Measurements from ENCODE around the gene RABL3. TPM values are rescaled to one million over a fixed set of nuclear protein-coding genes. Genes with fewer than 3 reads are reported as not detected.

The RABL3 gene
- total and polyA plus RNA-seq, 7 donors, result 9.4 to 15.5 (median 12.8) TPM

GRCh38 chr3:120664926-120665325, 77.4 kb downstream of the RABL3 start:
- no peak overlapping the region for H3K4me3 ChIP-seq
- no peak for DNase-seq
- TF ChIP-seq, protein P1, sequence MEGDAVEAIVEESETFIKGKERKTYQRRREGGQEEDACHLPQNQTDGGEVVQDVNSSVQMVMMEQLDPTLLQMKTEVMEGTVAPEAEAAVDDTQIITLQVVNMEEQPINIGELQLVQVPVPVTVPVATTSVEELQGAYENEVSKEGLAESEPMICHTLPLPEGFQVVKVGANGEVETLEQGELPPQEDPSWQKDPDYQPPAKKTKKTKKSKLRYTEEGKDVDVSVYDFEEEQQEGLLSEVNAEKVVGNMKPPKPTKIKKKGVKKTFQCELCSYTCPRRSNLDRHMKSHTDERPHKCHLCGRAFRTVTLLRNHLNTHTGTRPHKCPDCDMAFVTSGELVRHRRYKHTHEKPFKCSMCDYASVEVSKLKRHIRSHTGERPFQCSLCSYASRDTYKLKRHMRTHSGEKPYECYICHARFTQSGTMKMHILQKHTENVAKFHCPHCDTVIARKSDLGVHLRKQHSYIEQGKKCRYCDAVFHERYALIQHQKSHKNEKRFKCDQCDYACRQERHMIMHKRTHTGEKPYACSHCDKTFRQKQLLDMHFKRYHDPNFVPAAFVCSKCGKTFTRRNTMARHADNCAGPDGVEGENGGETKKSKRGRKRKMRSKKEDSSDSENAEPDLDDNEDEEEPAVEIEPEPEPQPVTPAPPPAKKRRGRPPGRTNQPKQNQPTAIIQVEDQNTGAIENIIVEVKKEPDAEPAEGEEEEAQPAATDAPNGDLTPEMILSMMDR (IDR thresholded peaks at IDR 0.05), result no peak
- no peak for TF ChIP-seq POLR2AphosphoS5 (IDR thresholded peaks at IDR 0.05)
- H3K36me3 ChIP-seq, result no peaks in the 10 kb centered on the region
- intact Hi-C loops (cut with DNase I), result loop anchor here (5.0 kb wide), 1 partner anchor 557 kb away; no protein-coding TSS in a partner anchor
- no peaks in the 10 kb centered on the region for H3K27me3 ChIP-seq
- H3K4me1 ChIP-seq, result peaks cover 0 to 10% (median 0%) of the 10 kb centered on the region in 4 donors
- H3K27ac ChIP-seq, result no peak overlapping the region
- H3K9me3 ChIP-seq, result no peaks in the 10 kb centered on the region

DNA sequence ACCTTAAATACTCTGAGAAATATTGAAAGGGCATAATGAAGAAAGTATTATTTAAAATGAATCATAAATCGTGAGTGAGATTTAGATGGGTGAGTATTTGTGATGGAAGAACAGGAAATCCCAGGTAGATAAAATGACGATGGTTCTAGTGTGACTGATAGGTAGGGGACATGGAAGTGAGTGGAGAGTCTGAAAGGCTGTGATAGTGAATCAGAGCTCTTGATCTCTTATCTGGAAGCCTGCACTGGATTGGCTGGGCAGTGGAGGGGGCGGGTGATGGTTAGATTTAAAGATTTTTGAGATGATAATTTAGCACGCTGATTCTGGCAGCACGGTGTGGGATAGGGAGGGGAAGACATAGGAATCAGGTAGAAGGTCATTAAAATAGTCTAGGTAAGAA, 80.4 kb downstream of the RABL3 start:
- WGBS, 2 donors, result 60 to 79% methylated on average over 5 of the region's 5 CpGs
- no peaks in the 10 kb centered on the region for H3K27me3 ChIP-seq
- H3K27ac ChIP-seq, result no peak overlapping the region
- no peaks in the 10 kb centered on the region for H3K9me3 ChIP-seq
- H3K4me1 ChIP-seq, result peaks cover 0 to 10% (median 0%) of the 10 kb centered on the region in 4 donors
- H3K36me3 ChIP-seq, result no peaks in the 10 kb centered on the region
- DNase-seq, result no peak
- no peak overlapping the region for H3K4me3 ChIP-seq
- intact Hi-C loops (cut with DNase I), result loop anchor here (5.0 kb wide), 1 partner anchor 560 kb away; no protein-coding TSS in a partner anchor
- no peak for TF ChIP-seq EP300 (IDR thresholded peaks at IDR 0.05)
- TF ChIP-seq, protein P1 (IDR thresholded peaks at IDR 0.05), result no peak

DNA sequence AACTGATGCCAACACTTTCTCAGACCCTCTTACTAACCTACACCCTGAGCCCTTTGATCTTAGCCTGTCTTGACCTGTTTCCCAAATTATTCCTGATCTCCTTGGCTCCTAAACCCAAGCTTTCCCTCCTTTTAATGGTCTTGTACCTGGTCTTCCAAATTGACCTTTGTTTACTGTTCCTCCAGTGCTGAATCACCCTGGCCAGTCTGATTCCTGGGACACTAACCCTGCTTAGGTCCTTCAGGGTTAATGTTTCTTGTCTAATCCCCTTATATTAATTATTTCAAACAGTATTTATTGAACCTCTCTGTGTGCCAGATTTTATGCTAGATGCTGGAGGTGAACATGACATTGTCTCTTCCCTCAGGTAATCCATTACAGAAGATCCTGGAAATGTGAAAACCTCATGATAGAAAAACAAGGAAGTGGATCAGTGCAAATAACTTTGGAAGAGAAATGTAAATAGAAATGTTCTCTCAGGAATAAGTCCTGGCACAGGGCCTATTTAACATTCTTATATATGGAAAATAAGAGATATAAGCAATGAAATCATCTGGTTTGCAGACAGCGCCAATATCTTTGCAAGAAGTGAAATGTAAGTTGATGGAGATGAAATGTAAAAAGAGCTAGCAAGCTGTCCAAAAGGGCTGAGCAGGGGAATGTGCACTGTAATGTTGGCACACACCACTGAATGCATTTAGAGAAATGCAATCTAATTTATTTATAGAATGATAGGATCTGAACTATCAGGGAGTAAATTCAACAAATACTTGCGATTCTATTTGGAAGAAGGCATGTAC, 81.0 kb downstream of the RABL3 start:
- intact Hi-C loops (cut with DNase I), result loop anchor here (5.0 kb wide), 1 partner anchor 561 kb away; no protein-coding TSS in a partner anchor
- 38 to 42% methylated on average over 2 of the region's 2 CpGs for WGBS, 2 donors

GRCh38 chr3:120659834-120660233, 82.5 kb downstream of the RABL3 start:
- H3K9me3 ChIP-seq, result no peaks in the 10 kb centered on the region
- no peak for TF ChIP-seq POLR2A (IDR thresholded peaks at IDR 0.05)
- TF ChIP-seq, protein P1 (IDR thresholded peaks at IDR 0.05), result no peak
- TF ChIP-seq EP300 (IDR thresholded peaks at IDR 0.05), result no peak
- no peak for TF ChIP-seq POLR2AphosphoS5 (IDR thresholded peaks at IDR 0.05)
- intact Hi-C loops (cut with DNase I), result loop anchor here (5.0 kb wide), 1 partner anchor 562 kb away; no protein-coding TSS in a partner anchor

More for the DNA sequence above, 81.0 kb downstream of the RABL3 start:
- Histone ChIP-seq H3K9me3 (no peaks in the 10 kb centered on the region), H3K27me3 (no peaks in the 10 kb centered on the region), H3K4me3 (no peak overlapping the region), H3K27ac (no peak overlapping the region), H3K4me1 (peaks cover 0 to 10% (median 0%) of the 10 kb centered on the region in 4 donors), H3K36me3 (no peaks in the 10 kb centered on the region)
- no peak for DNase-seq
- TF ChIP-seq, protein P1 (IDR thresholded peaks at IDR 0.05), result no peak
- TF ChIP-seq POLR2AphosphoS5 (IDR thresholded peaks at IDR 0.05) (no peak), POLR2A (IDR thresholded peaks at IDR 0.05) (no peak), EP300 (IDR thresholded peaks at IDR 0.05) (no peak)

More at GRCh38 chr3:120659834-120660233, 82.5 kb downstream of the RABL3 start:
- H3K4me1 ChIP-seq, result peaks cover 0 to 10% (median 0%) of the 10 kb centered on the region in 4 donors
- H3K36me3 ChIP-seq, result no peaks in the 10 kb centered on the region
- H3K27me3 ChIP-seq, result no peaks in the 10 kb centered on the region
- no peak for DNase-seq
- 76 to 92% methylated on average over 2 of the region's 2 CpGs for WGBS, 2 donors
- no peak overlapping the region for H3K4me3 ChIP-seq
- no peak overlapping the region for H3K27ac ChIP-seq

All from sigmoid colon (tissue), 7 donors.